ENCODE data around the gene GRIK4. TPM values are rescaled to one million over a fixed set of nuclear protein-coding genes. Genes with fewer than 3 reads are reported as not detected.

GRIK4 gene
- total RNA-seq, 2 donors from 2014 or later, result not detected

DNA sequence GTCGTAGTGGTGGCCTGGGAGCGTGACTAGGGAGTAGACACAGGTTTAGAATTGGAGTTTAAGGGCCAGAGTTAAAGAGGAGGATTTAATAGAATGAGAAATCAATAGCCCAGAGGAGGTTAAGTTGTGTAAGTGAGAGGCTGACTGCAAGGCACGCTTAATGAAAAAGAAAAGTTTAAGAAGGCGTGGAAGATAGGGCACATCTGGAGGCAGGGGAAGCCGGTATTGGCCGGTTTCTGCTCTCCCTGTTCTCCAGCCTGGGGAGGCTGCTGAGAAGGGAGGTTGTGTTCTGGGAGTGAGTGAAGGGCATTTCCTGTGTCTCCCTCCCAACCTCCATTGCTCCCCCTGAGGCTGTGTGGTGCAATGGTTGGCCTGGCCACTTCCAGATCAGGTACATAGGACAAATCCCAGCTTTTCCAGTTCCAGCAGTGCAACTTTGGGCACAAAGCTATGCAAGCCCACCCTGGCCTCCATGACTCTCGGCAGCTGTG, 6.3 kb downstream of the GRIK4 start:
- DNase-seq (ENCODE audit: low spot score in 2 of 2), result no peak
- no peak for ATAC-seq
- Mint-ChIP-seq H3K27ac (no peak overlapping the region), H3K36me3 (no peaks in the 10 kb centered on the region), H3K9me3 (no peaks in the 10 kb centered on the region)

DNA sequence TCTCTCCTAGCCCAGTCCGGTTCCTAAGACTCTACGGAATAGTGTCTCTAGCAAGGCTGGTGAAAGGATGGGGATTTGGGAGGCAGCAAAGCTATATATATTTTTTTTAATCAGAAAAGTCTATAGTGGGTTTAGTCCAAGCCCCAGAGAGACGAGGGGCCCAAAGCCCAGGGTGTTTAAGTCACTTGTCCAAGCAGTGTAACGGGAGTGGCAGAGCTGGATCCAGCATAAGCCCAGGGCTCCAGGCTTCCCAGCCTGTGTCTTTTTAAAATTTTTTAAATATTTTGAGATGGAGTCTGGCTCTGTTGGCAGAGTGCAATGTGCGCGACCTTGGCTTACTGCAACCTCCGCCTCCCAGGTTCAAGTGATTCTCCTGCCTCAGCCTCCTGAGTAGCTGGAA, 6.8 kb downstream of the GRIK4 start:
- no peak for ATAC-seq
- H3K36me3 Mint-ChIP-seq, result no peaks in the 10 kb centered on the region
- H3K27ac Mint-ChIP-seq, result no peak overlapping the region

DNA sequence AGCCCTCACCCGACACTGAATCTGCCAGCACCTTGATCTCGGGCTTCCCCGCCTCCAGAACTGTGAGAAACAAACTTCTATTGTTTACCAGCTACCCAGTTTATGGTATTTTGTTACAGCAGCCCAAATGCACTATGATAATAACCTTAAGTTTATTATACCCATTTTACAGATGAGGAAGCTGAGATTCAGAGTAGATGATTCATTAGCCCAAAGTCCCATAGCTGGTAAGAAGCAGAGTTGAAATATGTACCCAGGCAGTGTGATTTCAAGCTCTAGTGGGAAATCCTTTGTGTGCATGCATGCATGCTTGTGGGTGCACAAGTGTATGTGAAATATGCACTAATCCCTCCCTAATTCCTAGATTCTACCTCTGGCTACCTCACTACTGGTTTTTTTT, 7.9 kb downstream of the GRIK4 start:
- no peak overlapping the region for H3K27ac Mint-ChIP-seq
- DNase-seq (ENCODE audit: low spot score in 2 of 2) (no peak), ATAC-seq (no peak)
- H3K36me3 Mint-ChIP-seq, result no peaks in the 10 kb centered on the region
- no peaks in the 10 kb centered on the region for H3K9me3 Mint-ChIP-seq

More for the DNA sequence above, 6.8 kb downstream of the GRIK4 start:
- no peaks in the 10 kb centered on the region for H3K9me3 Mint-ChIP-seq
- no peak for DNase-seq (ENCODE audit: low spot score in 2 of 2)

DNA sequence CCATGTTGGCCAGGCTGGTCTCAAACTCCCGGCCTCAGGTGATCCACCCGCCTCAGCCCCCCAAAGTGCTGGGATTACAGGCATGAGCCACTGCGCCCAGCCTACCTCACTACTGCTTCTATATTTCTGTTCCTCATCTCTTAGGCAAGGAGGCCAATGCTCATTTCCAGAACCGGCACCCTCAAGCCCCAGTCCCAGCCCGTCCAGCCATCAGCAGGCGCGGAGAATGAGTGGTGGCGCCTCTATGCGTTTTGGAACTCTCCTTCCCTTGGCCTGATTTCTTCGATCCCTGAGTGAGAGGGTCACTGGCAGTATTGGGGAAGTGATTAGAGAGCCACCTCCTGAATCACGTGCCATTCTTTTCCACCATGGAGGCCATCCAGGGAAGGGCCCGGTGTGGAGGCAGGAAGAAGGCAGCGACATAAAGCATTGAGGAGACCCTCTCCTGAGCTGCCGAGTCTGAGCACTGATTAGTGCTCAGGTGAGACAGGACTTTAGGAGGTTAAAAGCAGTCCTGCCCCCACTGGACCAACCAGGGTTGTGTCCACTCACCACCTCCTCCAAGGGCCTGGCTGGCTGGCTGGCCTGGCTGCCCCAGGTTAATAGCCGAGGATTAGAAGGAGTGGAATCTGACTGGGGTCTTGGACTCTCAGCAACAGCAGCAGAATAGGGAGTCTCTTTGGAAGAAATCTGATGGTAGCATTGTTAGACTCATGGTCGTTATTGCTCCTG, 8.7 kb downstream of the GRIK4 start:
- H3K27ac Mint-ChIP-seq, result no peak overlapping the region
- no peaks in the 10 kb centered on the region for H3K36me3 Mint-ChIP-seq
- ATAC-seq (no peak), DNase-seq (ENCODE audit: low spot score in 2 of 2) (no peak)
- H3K9me3 Mint-ChIP-seq, result no peaks in the 10 kb centered on the region

DNA sequence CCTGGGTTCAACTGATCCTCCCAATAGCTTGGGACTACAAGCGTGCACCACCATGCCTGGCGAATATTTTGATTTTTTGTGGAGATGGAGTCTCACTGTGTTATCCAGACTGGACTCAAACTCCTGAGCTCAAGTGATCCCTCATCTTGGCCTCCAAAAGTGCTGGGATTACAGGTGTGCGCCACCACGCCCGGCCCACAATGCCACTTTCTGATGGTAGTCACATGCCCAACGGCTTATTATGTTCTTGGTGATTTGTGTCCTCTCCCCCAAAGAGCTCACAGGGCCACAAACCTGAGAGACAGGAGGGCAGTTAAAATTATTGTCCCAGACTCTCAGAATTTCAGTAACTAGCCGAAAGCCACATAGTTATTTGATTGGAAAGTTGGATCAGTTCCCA, 9.6 kb downstream of the GRIK4 start:
- ATAC-seq, result no peak
- H3K36me3 Mint-ChIP-seq, result no peaks in the 10 kb centered on the region
- no peaks in the 10 kb centered on the region for H3K9me3 Mint-ChIP-seq
- DNase-seq (ENCODE audit: low spot score in 2 of 2), result no peak
- no peak overlapping the region for H3K27ac Mint-ChIP-seq

DNA sequence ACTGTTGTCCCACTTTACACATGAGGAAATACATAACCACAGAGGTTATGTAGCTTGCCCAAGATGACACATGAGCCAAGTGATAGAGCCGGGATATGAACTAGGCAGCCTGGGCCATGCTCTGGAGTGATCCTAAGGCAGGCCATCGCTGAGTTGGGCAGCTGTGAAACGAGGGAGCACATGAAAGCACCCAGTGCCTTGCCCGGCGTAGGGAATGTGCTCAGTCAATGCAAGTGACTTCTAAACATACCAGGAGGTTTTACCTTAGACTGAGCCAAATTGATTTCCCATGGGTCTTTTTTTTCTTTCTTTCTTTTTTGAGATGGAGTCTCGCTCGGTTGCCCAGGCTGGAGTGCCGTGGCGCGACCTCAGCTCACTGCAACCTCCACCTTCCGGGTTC, 10.5 kb downstream of the GRIK4 start:
- DNase-seq (ENCODE audit: low spot score in 2 of 2) (no peak), ATAC-seq (no peak)
- H3K36me3 Mint-ChIP-seq, result no peaks in the 10 kb centered on the region
- no peaks in the 10 kb centered on the region for H3K9me3 Mint-ChIP-seq
- H3K27ac Mint-ChIP-seq, result no peak overlapping the region

DNA sequence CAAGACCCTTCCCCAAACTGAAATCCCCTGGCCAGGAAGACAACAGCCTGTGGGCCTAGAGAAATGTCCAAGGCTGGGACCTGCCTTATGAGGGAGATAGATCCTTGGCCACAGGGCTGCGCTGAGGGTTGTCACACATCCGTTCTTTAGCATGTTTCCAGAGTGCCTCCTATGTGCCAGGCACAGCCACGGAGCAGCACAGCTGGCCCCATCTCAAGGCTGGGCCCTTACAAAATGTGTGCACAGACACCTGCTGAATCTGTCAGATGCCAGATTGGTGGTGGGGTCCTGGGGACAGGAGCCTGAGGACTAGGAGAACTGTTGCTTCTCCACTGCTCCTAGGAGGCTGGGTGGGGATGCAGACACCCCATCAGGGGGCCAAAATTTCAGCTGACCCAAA, 11.2 kb downstream of the GRIK4 start:
- Mint-ChIP-seq H3K9me3 (no peaks in the 10 kb centered on the region), H3K27ac (no peak overlapping the region), H3K36me3 (no peaks in the 10 kb centered on the region)
- DNase-seq (ENCODE audit: low spot score in 2 of 2) (peak in 1 of 2 donors; percentile 35), ATAC-seq (no peak)

DNA sequence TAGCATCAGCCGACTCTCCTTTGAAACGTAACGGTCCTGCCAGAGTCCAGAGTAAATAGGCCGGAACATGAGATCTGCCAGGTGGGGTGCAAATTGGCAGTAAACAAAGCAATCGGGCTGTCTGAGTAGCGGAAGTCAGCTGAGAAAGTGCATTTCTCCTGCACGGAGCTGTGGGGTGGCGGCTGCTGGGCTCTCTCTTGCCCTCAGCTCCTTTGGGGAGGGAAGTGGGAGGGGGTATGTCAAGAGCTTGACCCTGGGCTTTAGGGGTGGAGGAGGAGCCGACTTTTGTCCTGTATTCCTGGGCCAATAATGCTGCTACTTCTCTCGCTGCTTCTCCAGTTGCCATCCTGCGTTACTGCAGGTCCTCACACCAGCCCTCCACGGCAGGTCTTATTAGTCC, 11.6 kb downstream of the GRIK4 start:
- Mint-ChIP-seq H3K36me3 (no peaks in the 10 kb centered on the region), H3K9me3 (no peaks in the 10 kb centered on the region), H3K27ac (no peak overlapping the region)
- ATAC-seq (no peak), DNase-seq (ENCODE audit: low spot score in 2 of 2) (no peak)

DNA sequence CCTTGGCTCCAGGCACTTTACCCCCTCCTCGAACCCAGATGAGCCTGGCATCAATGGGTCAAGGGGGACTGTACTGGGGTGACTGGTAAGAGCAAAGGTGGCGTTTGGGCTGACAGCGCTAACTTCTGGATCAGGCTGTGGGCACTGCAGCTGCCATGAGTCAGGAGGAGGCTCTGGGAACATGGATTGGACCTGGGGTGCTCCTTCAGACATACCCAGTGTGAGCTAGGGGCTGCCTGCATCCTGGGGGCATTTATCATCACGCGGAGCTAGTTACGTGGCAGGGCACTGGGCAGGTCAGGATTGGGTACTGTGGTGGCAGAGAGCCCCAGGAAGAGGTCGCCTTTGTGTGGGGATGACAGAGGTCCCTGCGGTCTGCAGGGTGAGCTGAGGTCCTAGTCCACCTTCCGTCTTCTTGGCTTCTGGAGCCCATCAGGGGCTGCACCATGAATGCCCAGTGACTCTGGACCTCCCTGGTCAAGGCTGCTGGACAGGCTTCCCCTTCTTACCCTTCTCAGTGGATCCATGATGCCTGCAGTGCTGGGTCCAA, 13.1 kb downstream of the GRIK4 start:
- no peaks in the 10 kb centered on the region for H3K36me3 Mint-ChIP-seq
- no peak for ATAC-seq
- DNase-seq (ENCODE audit: low spot score in 2 of 2), result no peak
- H3K27ac Mint-ChIP-seq, result no peak overlapping the region
- H3K9me3 Mint-ChIP-seq, result no peaks in the 10 kb centered on the region

DNA sequence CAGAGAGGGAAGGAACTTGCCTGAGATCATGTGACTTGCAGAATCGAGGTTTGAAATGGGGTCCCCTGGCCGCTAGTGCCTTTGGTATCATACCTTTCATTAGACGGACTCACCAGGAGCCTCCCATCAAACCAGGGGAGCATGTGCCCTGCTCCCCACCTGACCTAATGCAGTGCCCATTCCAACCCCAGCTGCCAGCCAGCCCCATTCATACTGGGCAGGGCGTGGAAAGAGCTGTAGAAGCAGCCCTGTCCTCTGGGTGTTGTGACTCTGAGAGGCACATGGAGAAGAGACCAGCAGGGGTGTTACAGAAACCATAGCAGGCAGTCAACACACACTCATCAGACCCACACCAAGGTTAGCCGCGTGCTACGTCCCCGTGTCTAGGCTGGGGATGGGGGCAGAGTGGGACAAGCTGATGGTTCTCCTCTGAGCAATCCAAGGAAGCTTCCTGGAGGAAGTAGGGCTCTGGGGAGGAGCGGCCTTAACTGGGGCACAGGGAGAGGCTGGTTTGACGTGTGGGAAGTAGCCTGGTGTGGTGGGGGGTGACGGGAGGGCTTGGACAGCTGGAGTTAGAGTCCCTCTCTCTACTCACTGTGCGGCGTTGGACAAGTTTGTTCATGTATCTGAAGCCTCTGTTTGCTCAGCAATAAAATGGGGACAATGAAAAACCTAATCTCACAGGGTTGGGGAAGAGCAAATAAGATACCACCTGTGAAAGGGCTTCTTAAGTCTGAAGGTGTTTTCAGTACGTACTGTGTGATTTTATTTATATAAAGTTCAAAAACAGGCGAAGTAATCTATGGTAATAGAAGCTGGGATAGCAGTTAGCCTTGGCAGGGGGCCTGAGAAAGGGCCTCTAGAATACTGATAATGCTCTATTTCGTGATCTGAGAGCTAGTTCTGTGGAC, 14.0 kb downstream of the GRIK4 start:
- ATAC-seq (no peak), DNase-seq (ENCODE audit: low spot score in 2 of 2) (no peak)
- H3K9me3 Mint-ChIP-seq, result no peaks in the 10 kb centered on the region
- H3K27ac Mint-ChIP-seq, result no peak overlapping the region
- H3K36me3 Mint-ChIP-seq, result no peaks in the 10 kb centered on the region

DNA sequence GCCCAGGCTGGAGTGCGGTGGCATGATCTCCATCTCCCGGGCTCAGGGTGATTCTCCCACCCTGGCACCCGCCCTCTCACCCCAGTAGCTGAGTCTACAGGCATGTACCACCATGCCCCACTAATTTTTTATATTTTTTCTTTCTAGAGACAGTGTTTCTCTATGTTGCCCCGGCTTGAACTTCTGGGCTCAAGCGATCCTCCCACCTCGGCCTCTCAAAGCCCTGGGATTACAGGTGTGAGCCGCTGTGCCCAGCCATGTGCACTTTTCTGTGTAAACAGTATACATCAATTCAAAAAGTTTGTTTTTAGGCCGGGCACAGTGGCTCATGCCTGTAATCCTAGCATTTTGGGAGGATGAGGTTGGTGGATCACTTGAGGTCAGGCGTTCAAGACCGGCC, 14.7 kb downstream of the GRIK4 start:
- ATAC-seq, result no peak
- H3K27ac Mint-ChIP-seq, result no peak overlapping the region
- no peaks in the 10 kb centered on the region for H3K9me3 Mint-ChIP-seq
- DNase-seq (ENCODE audit: low spot score in 2 of 2), result no peak
- H3K36me3 Mint-ChIP-seq, result no peaks in the 10 kb centered on the region

DNA sequence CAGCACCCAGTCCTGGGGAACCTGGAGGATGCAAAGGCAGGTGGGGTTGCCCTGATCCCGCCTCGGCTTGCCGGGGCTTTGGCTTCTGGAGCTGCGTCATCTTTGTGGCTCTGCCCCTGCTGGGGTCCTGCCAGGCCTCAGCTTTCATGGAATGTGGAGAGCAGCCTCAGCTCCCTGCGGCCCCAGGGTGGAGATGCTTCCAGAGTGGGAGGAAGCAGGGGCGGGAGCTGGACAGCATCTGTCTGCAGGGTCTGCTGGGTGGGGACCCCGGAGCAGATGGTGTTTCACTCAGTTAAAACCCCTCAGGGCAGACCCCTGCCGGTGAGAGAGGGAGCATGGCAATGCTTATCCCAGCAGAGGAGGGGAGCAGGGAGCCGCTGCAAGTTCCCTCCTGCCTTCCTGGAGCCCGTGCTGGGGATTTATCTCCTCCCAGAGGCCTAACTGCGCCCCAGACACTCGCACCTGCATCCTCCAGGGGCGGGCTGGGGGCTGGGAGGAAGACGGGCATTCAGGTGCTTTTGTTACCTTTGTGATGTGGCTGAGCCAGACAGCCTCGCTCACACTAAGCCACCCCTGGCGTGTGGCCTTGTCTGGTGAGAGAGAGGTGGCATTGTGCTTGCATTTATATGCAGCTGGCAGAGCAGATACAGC, 15.7 kb downstream of the GRIK4 start:
- Mint-ChIP-seq H3K36me3 (no peaks in the 10 kb centered on the region), H3K27ac (no peak overlapping the region), H3K9me3 (no peaks in the 10 kb centered on the region)
- DNase-seq (ENCODE audit: low spot score in 2 of 2) (no peak), ATAC-seq (no peak)

DNA sequence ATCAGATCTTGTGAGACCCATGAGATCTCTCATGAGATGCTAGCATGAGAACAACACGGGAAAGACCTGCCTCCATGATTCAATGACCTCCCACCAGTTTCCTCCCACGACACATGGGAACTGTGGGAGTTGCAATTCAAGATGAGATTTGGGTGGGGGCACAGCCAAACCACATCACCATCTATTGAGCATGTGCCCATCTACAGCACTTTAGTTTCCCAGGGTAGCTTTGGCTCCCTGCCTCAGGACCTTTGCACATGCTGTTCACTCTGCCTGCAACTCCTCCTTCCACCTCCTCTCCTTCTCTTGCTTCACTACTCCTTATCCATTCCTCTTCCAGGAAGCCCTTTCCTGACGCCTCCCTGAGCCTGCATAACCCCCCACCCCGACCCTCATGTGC, 17.2 kb downstream of the GRIK4 start:
- H3K9me3 Mint-ChIP-seq, result no peaks in the 10 kb centered on the region
- no peak overlapping the region for H3K27ac Mint-ChIP-seq

DNA sequence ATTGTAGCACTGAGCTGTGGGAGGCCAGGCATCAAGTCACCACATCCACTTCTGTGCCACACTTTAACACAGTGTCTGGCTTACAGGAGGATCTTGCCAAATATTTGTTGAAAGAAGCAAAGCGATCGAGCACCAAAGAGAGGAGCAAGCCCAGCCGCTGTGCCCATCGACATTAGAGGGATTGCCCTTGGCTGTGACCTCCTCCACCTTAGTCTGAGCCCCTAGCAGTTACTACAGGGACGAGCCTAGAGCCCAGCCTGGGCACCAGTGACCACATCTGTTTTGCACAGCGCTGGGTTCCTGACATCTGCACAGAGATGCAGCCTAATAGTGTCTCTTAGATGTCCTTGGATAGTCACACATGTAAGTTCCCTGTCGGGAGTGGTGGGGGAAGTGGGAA, 17.7 kb downstream of the GRIK4 start:
- no peaks in the 10 kb centered on the region for H3K36me3 Mint-ChIP-seq
- no peaks in the 10 kb centered on the region for H3K9me3 Mint-ChIP-seq
- ATAC-seq (no peak), DNase-seq (ENCODE audit: low spot score in 2 of 2) (no peak)
- no peak overlapping the region for H3K27ac Mint-ChIP-seq

More for the DNA sequence above, 17.2 kb downstream of the GRIK4 start:
- DNase-seq (ENCODE audit: low spot score in 2 of 2), result no peak
- no peak for ATAC-seq
- no peaks in the 10 kb centered on the region for H3K36me3 Mint-ChIP-seq

DNA sequence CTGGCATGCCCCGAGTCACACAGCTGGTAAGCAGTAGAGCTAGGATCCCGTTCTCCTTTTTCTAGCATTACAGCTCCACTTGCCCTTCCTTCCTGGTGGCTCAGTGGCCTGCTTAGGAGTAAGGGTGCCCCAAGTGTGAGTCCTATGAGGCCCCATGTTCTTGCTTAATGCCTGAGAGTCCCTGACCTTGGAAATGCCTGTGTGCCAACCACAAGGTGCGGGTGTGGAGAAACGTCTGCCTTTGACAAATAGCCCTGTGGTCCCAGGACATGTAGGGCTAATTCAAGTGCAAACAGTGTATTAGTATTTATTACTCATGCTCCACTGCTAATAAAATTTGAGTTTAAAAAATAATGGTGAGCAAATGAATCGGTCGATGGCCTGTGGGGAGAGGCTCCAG, 18.4 kb downstream of the GRIK4 start:
- ATAC-seq, result no peak
- no peaks in the 10 kb centered on the region for H3K9me3 Mint-ChIP-seq
- H3K27ac Mint-ChIP-seq, result no peak overlapping the region

DNA sequence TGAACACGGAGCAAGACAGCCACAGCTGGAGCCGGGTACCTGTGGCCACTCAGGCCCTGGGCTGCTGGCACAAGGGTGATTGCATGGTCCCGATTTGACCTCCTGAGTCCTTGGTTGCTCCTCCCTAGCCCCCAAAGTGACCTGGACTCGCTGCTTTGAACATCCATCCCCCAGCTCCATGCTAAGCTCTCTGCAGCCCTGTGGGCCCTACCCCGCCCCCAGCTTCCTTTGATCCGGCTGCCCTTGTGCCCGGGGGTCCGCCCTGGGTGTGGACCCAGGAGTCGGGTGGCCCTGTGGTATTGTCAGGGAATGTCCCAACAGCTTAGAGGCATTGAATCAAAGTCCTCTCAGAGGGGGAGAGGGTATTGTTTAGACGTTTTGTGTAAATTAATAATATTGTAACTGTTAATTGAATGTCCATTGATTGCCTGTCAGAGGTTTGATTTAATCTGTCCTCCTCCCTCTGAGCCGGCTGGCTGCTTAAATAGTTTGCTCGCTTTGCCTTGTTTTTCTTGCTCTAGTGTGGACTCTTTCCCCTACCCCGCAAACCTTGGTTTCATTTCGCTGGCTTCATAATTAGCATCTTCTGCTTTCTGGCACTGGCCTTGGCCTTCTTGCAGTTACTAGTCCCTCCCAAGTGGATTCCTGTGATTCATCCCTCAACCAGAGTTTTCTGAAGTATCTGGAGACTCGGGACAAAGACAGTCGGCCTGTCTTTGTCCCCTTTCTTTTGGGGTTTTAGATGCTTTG, 20.7 kb downstream of the GRIK4 start:
- no peak for DNase-seq (ENCODE audit: low spot score in 2 of 2)
- no peaks in the 10 kb centered on the region for H3K36me3 Mint-ChIP-seq
- H3K27ac Mint-ChIP-seq, result no peak overlapping the region
- ATAC-seq, result no peak
- H3K9me3 Mint-ChIP-seq, result no peaks in the 10 kb centered on the region

More for the DNA sequence above, 18.4 kb downstream of the GRIK4 start:
- DNase-seq (ENCODE audit: low spot score in 2 of 2), result no peak
- no peaks in the 10 kb centered on the region for H3K36me3 Mint-ChIP-seq
